H1 (cell line): ENCODE measurements around the gene DENND1A. TPM values are rescaled to one million over a fixed set of nuclear protein-coding genes. Genes with fewer than 3 reads are reported as not detected.

ENCODE experiments used
- CTCF ChIA-PET: fragments of 300-600 bp; sonication (Branson Sonifier 250); formaldehyde crosslinking; loops from one replicate; lab custom pipeline; 2021; ENCODE audit not compliant: partially characterized antibody; lab: Charles Lee
- POLR2A ChIA-PET: fragments of 300-600 bp; sonication (Branson Sonifier 250); formaldehyde crosslinking; loops from one replicate; lab custom pipeline; 2021; ENCODE audit warnings: inconsistent platforms; ENCODE audit not compliant: partially characterized antibody; lab: Charles Lee
- DNase-seq, 2 experiments: peaks; one replicate each; pipeline versions ENCODE4 v3.0.0 to v3.0.0-alpha.2; 2010 to 2022; ENCODE audit warnings: low spot score in 2 of 2, low read depth in 1 of 2, mixed read lengths in 1 of 2
- FAIRE-seq: peaks from 2 replicates; lab custom pipeline; 2011; peaks lifted over from hg19 to GRCh38; lab: Jason Lieb, UNC
- H2AFZ ChIP-seq: 2 replicates; pipeline ENCODE4 v1.8.1; 2012; ENCODE audit warnings: low read length, inconsistent platforms
- H2AK5ac ChIP-seq: 2 replicates; pipeline ENCODE4 v1.6.1; 2013; ENCODE audit warnings: low read depth, low read length
- H2BK120ac ChIP-seq: replicated peaks from 2 replicates; pipeline ENCODE3; 2013; ENCODE audit warnings: low read depth, low read length, inconsistent platforms
- H2BK12ac ChIP-seq: 2 replicates; pipeline ENCODE4 v1.6.1; 2013; ENCODE audit warnings: low read depth, low read length
- H2BK15ac ChIP-seq: 2 replicates; pipeline ENCODE4 v1.6.1; 2013; ENCODE audit warnings: low read length
- H2BK20ac ChIP-seq: 2 replicates; pipeline ENCODE4 v1.6.1; 2013; ENCODE audit warnings: low read length
- H2BK5ac ChIP-seq: 2 replicates; pipeline ENCODE4 v1.6.1; 2013; ENCODE audit warnings: low read depth, low read length
- H3K14ac ChIP-seq: 2 replicates; pipeline ENCODE4 v1.6.1; 2013; ENCODE audit warnings: inconsistent platforms; ENCODE audit not compliant: insufficient read length
- H3K18ac ChIP-seq: 2 replicates; pipeline ENCODE4 v1.6.1; 2013; ENCODE audit warnings: low read length; ENCODE audit errors: extremely low read depth
- H3K23ac ChIP-seq: 2 replicates; pipeline ENCODE4 v1.6.1; 2013; ENCODE audit warnings: inconsistent platforms; ENCODE audit not compliant: insufficient read length
- H3K23me2 ChIP-seq: 2 replicates; pipeline ENCODE4 v1.6.1; 2013; ENCODE audit warnings: low read depth, low read length
- H3K27ac ChIP-seq: 2 replicates; pipeline ENCODE4 v1.6.1; 2011; ENCODE audit warnings: low read depth, low read length, inconsistent platforms
- H3K27me3 ChIP-seq, 4 experiments: replicated peaks in 1 of 4; 1 replicate in 1 of 4; 2 replicates in 3 of 4; pipeline versions ENCODE4 v1.6.1 to v1.8.1; 2011 to 2013; ENCODE audit warnings: low read length in 3 of 4, mild to moderate bottlenecking in 3 of 4, inconsistent platforms in 2 of 4, mixed read lengths in 2 of 4, moderate library complexity in 1 of 4; ENCODE audit not compliant: control insufficient read depth in 3 of 4, insufficient read depth in 3 of 4; ENCODE audit errors: extremely low read depth in 1 of 4
- H3K36me3 ChIP-seq, 4 experiments: 2 replicates each; pipeline versions ENCODE4 v1.6.1 to v1.8.1; 2011 to 2013; ENCODE audit warnings: mild to moderate bottlenecking in 4 of 4, low read length in 3 of 4, moderate library complexity in 2 of 4, control low read depth in 1 of 4, inconsistent platforms in 1 of 4; ENCODE audit not compliant: insufficient read depth in 4 of 4, control insufficient read depth in 2 of 4
- H3K4ac ChIP-seq: replicated peaks from 2 replicates; pipeline ENCODE3; 2013; ENCODE audit warnings: low read length, low read depth, mixed read lengths, inconsistent platforms; ENCODE audit not compliant: insufficient read length
- H3K4me1 ChIP-seq, 4 experiments: replicated peaks in 1 of 4; 1 replicate in 1 of 4; 2 replicates in 3 of 4; pipeline versions ENCODE4 v1.6.1 to v1.8.1; 2011 to 2013; ENCODE audit warnings: low read length in 3 of 4, inconsistent platforms in 2 of 4, mixed read lengths in 1 of 4; ENCODE audit not compliant: insufficient read depth in 4 of 4, control insufficient read depth in 3 of 4
- H3K4me2 ChIP-seq, 2 experiments: 2 replicates each; pipeline versions ENCODE4 v1.6.1 to v1.8.1; 2011 to 2013; ENCODE audit warnings: low read depth in 2 of 2, low read length in 2 of 2, control low read depth in 1 of 2, inconsistent platforms in 1 of 2, mild to moderate bottlenecking in 1 of 2; ENCODE audit not compliant: insufficient read depth in 1 of 2
- H3K4me3 ChIP-seq, 4 experiments: fragments of 200-600, 300-600 bp in 1 of 4; sonication (generic), shearing (Covaris generic), sonication (Bioruptor Twin) in 1 of 4; 2 replicates each; pipeline versions ENCODE4 v1.5.1 to v1.8.1; 2011 to 2016; ENCODE audit warnings: low read length in 4 of 4, low read depth in 3 of 4, control low read depth in 2 of 4, inconsistent platforms in 2 of 4, mild to moderate bottlenecking in 2 of 4, mixed read lengths in 1 of 4, moderate library complexity in 1 of 4; ENCODE audit not compliant: insufficient read depth in 2 of 4; ENCODE audit errors: extremely low read depth in 1 of 4
- H3K56ac ChIP-seq: replicated peaks from 2 replicates; pipeline ENCODE3; 2013; ENCODE audit warnings: low read depth, mild to moderate bottlenecking, mixed read lengths, low read length, inconsistent platforms; ENCODE audit not compliant: insufficient read length
- H3K79me1 ChIP-seq: 2 replicates; pipeline ENCODE4 v1.6.1; 2013; ENCODE audit warnings: low read depth, low read length, control low read depth
- H3K79me2 ChIP-seq, 2 experiments: 2 replicates each; pipeline versions ENCODE4 v1.6.1 to v1.8.1; 2012 to 2013; ENCODE audit warnings: low read length in 2 of 2, mild to moderate bottlenecking in 2 of 2, inconsistent platforms in 1 of 2; ENCODE audit not compliant: insufficient read depth in 2 of 2, control insufficient read depth in 1 of 2
- H3K9ac ChIP-seq, 4 experiments: replicated peaks in 1 of 4; 1 replicate in 1 of 4; 2 replicates in 3 of 4; pipeline versions ENCODE4 v1.6.1 to v1.8.1; 2011 to 2013; ENCODE audit warnings: low read depth in 3 of 4, low read length in 3 of 4, control low read depth in 2 of 4, mild to moderate bottlenecking in 2 of 4, moderate library complexity in 2 of 4, inconsistent platforms in 1 of 4; ENCODE audit errors: extremely low read depth in 1 of 4
- H3K9me3 ChIP-seq, 2 experiments: 2 replicates each; pipeline versions ENCODE4 v1.6.1 to v1.8.1; 2012 to 2013; ENCODE audit warnings: mild to moderate bottlenecking in 2 of 2, moderate library complexity in 2 of 2, control low read depth in 1 of 2, inconsistent platforms in 1 of 2, low read depth in 1 of 2, low read length in 1 of 2, mixed read lengths in 1 of 2; ENCODE audit not compliant: insufficient read depth in 2 of 2
- H4K20me1 ChIP-seq, 2 experiments: replicated peaks in 1 of 2; 2 replicates each; pipeline versions ENCODE3 to v1.8.1; 2011 to 2013; ENCODE audit warnings: inconsistent platforms in 2 of 2, low read length in 2 of 2, mild to moderate bottlenecking in 1 of 2; ENCODE audit not compliant: insufficient read depth in 2 of 2, control insufficient read depth in 1 of 2
- H4K5ac ChIP-seq: 2 replicates; pipeline ENCODE4 v1.6.1; 2013; ENCODE audit warnings: low read length, low read depth, mixed read lengths, inconsistent platforms; ENCODE audit not compliant: insufficient read length
- H4K8ac ChIP-seq: 2 replicates; pipeline ENCODE4 v1.8.0; 2013; ENCODE audit warnings: mild to moderate bottlenecking, moderate library complexity, low read length, inconsistent platforms; ENCODE audit not compliant: insufficient read depth; ENCODE audit errors: extremely low read depth
- H4K91ac ChIP-seq: replicated peaks from 2 replicates; pipeline ENCODE3; 2013; ENCODE audit warnings: low read length, mixed read lengths, inconsistent platforms; ENCODE audit not compliant: insufficient read length
- ASH2L ChIP-seq: fragments of 200-600, 300-600 bp; sonication (generic); IDR thresholded peaks from one replicate; pipeline ENCODE4 v1.7.1; 2017; ENCODE audit warnings: low read length
- CBX5 ChIP-seq: fragments of 300-800, 300-1000 bp; sonication (generic); IDR thresholded peaks from 2 replicates; pipeline ENCODE4 v1.7.1; 2016; ENCODE audit warnings: antibody characterized with exemption, low read length, low read depth
- CTCF ChIP-seq, 3 experiments: IDR thresholded peaks; 1 replicate in 2 of 3; 2 replicates in 1 of 3; pipeline versions ENCODE4 v1.5.1 to v1.6.1; 2011; ENCODE audit warnings: low read length in 3 of 3, mild to moderate bottlenecking in 3 of 3, inconsistent platforms in 2 of 3, low read depth in 1 of 3, moderate library complexity in 1 of 3; ENCODE audit not compliant: insufficient read depth in 1 of 3; ENCODE audit errors: control extremely low read depth in 1 of 3
- FOSL1 ChIP-seq: IDR thresholded peaks from 2 replicates; pipeline ENCODE4 v1.6.1; 2011; ENCODE audit warnings: mild to moderate bottlenecking, low read depth, low read length, moderate library complexity; ENCODE audit not compliant: insufficient read depth
- POLR2AphosphoS5 ChIP-seq: IDR thresholded peaks from 2 replicates; pipeline ENCODE4 v1.6.1; 2011; ENCODE audit warnings: low read depth, low read length
- RBBP5 ChIP-seq: IDR thresholded peaks from 2 replicates; pipeline ENCODE4 v1.7.1; 2012; ENCODE audit warnings: low read depth, mild to moderate bottlenecking, inconsistent platforms, low read length, moderate library complexity, borderline replicate concordance
- SAP30 ChIP-seq: fragments of 300-600 bp; sonication (generic); IDR thresholded peaks from 2 replicates; pipeline ENCODE4 v1.7.1; 2012; ENCODE audit warnings: low read length, moderate library complexity, mild to moderate bottlenecking, inconsistent platforms; ENCODE audit not compliant: insufficient read depth, insufficient replicate concordance
- SIN3A ChIP-seq, 2 experiments: IDR thresholded peaks in 1 of 2; conservative IDR thresholded peaks in 1 of 2; 2 replicates each; pipeline ENCODE4 v1.6.1; 2011 to 2012; ENCODE audit warnings: low read length in 2 of 2, improper control_type of control experiment in 1 of 2, low read depth in 1 of 2, mild to moderate bottlenecking in 1 of 2
- SP2 ChIP-seq: IDR thresholded peaks from 2 replicates; pipeline ENCODE4 v1.6.1; 2012; ENCODE audit warnings: mild to moderate bottlenecking, low read length, inconsistent platforms
- SP4 ChIP-seq: IDR thresholded peaks from 2 replicates; pipeline ENCODE4 v1.6.1; 2012; ENCODE audit warnings: low read length, inconsistent platforms
- WGBS, 2 experiments: shearing (Covaris generic) in 1 of 2; methylation state at CpG; one replicate each; pipeline versions ENCODE4 v1.1.6 to v1.1.7; 2013 to 2015; ENCODE audit warnings: low lambda C conversion rate in 2 of 2, mixed read lengths in 2 of 2, inconsistent platforms in 1 of 2, low coverage in 1 of 2, missing lambda C conversion rate in 1 of 2; ENCODE audit not compliant: insufficient replicate concordance in 2 of 2, insufficient coverage in 1 of 2, insufficient read length in 1 of 2; ENCODE audit errors: extremely low coverage in 1 of 2, missing lambda C conversion rate in 1 of 2; 5-methylcytosine and 5-hydroxymethylcytosine counted together
- polyA plus RNA-seq, 7 experiments: library from polyadenylated mRNA; depleted of rRNA in 3 of 7; stranded (reverse) in 5 of 7; unstranded in 2 of 7; fragments of >200 nt in 5 of 7; fragments of 200-250 nt in 2 of 7; gene quantifications; 1 replicate in 5 of 7; 2 replicates in 1 of 7; 4 replicates in 1 of 7; pipeline versions ENCODE4 v1.2.1 to v1.2.3, GENCODE V29; 2011 to 2013; ENCODE audit warnings: missing spikeins in 2 of 7, mixed read lengths in 2 of 7
- total RNA-seq: library from RNA; stranded (reverse); fragmentation: NEBNext Ultra II Directional; extraction: Animal tissue kit (Norgen Biotek cat#: 25700); gene quantifications from 2 replicates; pipeline ENCODE4 v1.2.1, GENCODE V29; 2021

The DENND1A gene
- total and polyA plus RNA-seq, 2 of the 8 experiments (the other 6 are each of a cell fraction or from before 2014, with no cell fraction given) = 24.1 to 26.4 TPM

- Histone ChIP-seq H3K56ac (peak overlapping the region; percentile 25), H3K79me2 (no peaks in the 10 kb centered on the region), H2BK120ac (no peak overlapping the region), H3K27me3 (no peaks in the 10 kb centered on the region), H2BK5ac (no peak overlapping the region), H3K36me3 (no peaks in the 10 kb centered on the region), H3K4me3 (no peak overlapping the region), H4K5ac (no peak overlapping the region), H3K23me2 (no peaks in the 10 kb centered on the region), H3K23ac (no peak overlapping the region), H2AFZ (no peak overlapping the region), H3K9ac (no peak overlapping the region), H3K79me1 (no peaks in the 10 kb centered on the region), H2BK20ac (no peak overlapping the region), H3K14ac (no peak overlapping the region), H3K27ac (no peak overlapping the region), H4K8ac (no peak overlapping the region), H3K9me3 (no peaks in the 10 kb centered on the region), H3K4me1 (no peaks in the 10 kb centered on the region), H4K20me1 (no peaks in the 10 kb centered on the region), H3K4ac (no peak overlapping the region), H4K91ac (no peak overlapping the region), H2AK5ac (no peak overlapping the region), H3K4me2 (no peak overlapping the region), H2BK15ac (no peak overlapping the region), H3K18ac (no peak overlapping the region), H2BK12ac (no peak overlapping the region)
- no peak for FAIRE-seq
- 88% methylated on average over 8 of the region's 8 CpGs; no CpG with 5 or more reads in 1 of the 2 experiments for WGBS, 2 experiments
- CTCF ChIA-PET = interaction anchor here (1.4 kb wide), 1 partner anchor 12 kb away, joined by 3 read pairs; no protein-coding TSS in a partner anchor
- POLR2A ChIA-PET = no interaction called here
- DNase-seq = no peak
- TF ChIP-seq FOSL1 (no peak), CBX5 (no peak), POLR2AphosphoS5 (no peak), SP2 (no peak), ASH2L (no peak), CTCF (IDR thresholded peaks at IDR 0.05; ENCODE audit: control extremely low read depth in 1 of 3, insufficient read depth in 1 of 3, low read depth in 1 of 3, low read length in 3 of 3) (no peak), SAP30 (no peak), RBBP5 (no peak), SIN3A (conservative IDR thresholded peaks at IDR 0.05 in 1 of 2, IDR thresholded peaks at IDR 0.05 in 1 of 2; ENCODE audit: low read depth in 1 of 2, low read length in 2 of 2) (no peak), SP4 (no peak)
These were observed 16.3 kb upstream of the DENND1A start for GRCh38 chr9:123946101-123946821.
